HepG2 (cell line): ENCODE measurements around the gene ARHGAP31. TPM values are rescaled to one million over a fixed set of nuclear protein-coding genes. Genes with fewer than 3 reads are reported as not detected.
A peak's percentile ranks its signal among the peaks of the same experiment; 100 is the strongest.

ENCODE experiments used
- ATAC-seq: fragments of 200-7000 bp; cut with Tn5 transposase; 3 replicates; pipeline ENCODE4 v1.9.1; 2020; ENCODE audit warnings: mild to moderate bottlenecking, moderate library complexity
- BruUV-seq: library from RNA; stranded (reverse); fragments of 400-500 nt; replicated peaks from 2 replicates; lab custom pipeline; 2021; lab: Mats Ljungman, UMichigan
- CTCF ChIA-PET: fragments of 300-600 bp; formaldehyde crosslinking; extraction: SDS; loops from one replicate; lab custom pipeline; 2021; ENCODE audit warnings: low total read pairs, inconsistent platforms, low intra/inter-chr PET ratio; lab: Yijun Ruan, JAX
- POLR2A ChIA-PET: fragments of 350-600 bp; sonication (Branson Sonifier 250); formaldehyde crosslinking; loops from one replicate; lab custom pipeline; 2020; ENCODE audit warnings: antibody characterized with exemption, inconsistent platforms; lab: Yijun Ruan, JAX
- DNase-seq: peaks from one replicate; pipeline ENCODE4 v3.0.0-alpha.2; 2015; ENCODE audit warnings: low spot score
- FAIRE-seq: peaks from 3 replicates; lab custom pipeline; 2011; peaks lifted over from hg19 to GRCh38; lab: Jason Lieb, UNC
- H2AFZ ChIP-seq: one replicate; pipeline ENCODE4 v1.6.1; 2011; ENCODE audit warnings: low read length, inconsistent platforms
- H3K27ac ChIP-seq: fragments of 300-600 bp; 3 replicates; pipeline ENCODE4 v1.8.0; 2011; ENCODE audit warnings: mixed run types, mild to moderate bottlenecking, mixed read lengths, low read length, inconsistent platforms; ENCODE audit not compliant: insufficient read depth; ENCODE audit errors: extremely low read length
- H3K27me3 ChIP-seq, 2 experiments: fragments of 200-600 bp in 1 of 2; 2 replicates in 1 of 2; 3 replicates in 1 of 2; pipeline versions ENCODE4 v1.6.0 to v1.8.0; 2011; ENCODE audit warnings: low read length in 2 of 2, mild to moderate bottlenecking in 2 of 2, moderate library complexity in 2 of 2, inconsistent platforms in 1 of 2; ENCODE audit not compliant: insufficient read depth in 2 of 2, control insufficient read depth in 1 of 2
- H3K36me3 ChIP-seq, 2 experiments: fragments of 200-600 bp in 1 of 2; replicated peaks in 1 of 2; 2 replicates in 1 of 2; 3 replicates in 1 of 2; pipeline versions ENCODE4 v1.5.1 to v1.8.0; 2011; ENCODE audit warnings: low read length in 2 of 2, inconsistent platforms in 1 of 2; ENCODE audit not compliant: insufficient read depth in 2 of 2, control insufficient read depth in 1 of 2
- H3K4me1 ChIP-seq: 2 replicates; pipeline ENCODE4 v1.5.1; 2012; ENCODE audit warnings: low read length, inconsistent platforms; ENCODE audit not compliant: insufficient read depth
- H3K4me2 ChIP-seq: 2 replicates; pipeline ENCODE4 v1.6.0; 2011; ENCODE audit warnings: low read depth, low read length, inconsistent platforms
- H3K4me3 ChIP-seq, 3 experiments: fragments of 200-600 bp in 1 of 3; sonication (generic), shearing (Covaris generic) in 1 of 3; replicated peaks in 1 of 3; 2 replicates each; pipeline ENCODE4 v1.5.1; 2011 to 2016; ENCODE audit warnings: low read length in 3 of 3, inconsistent platforms in 2 of 3, low read depth in 2 of 3, mild to moderate bottlenecking in 2 of 3, control low read depth in 1 of 3, mixed read lengths in 1 of 3; ENCODE audit not compliant: insufficient read depth in 1 of 3
- H3K79me2 ChIP-seq: one replicate; pipeline ENCODE4 v1.6.1; 2011; ENCODE audit warnings: low read length, inconsistent platforms; ENCODE audit not compliant: insufficient read depth
- H3K9ac ChIP-seq: 2 replicates; pipeline ENCODE4 v1.6.0; 2011; ENCODE audit warnings: mild to moderate bottlenecking, low read depth, low read length, inconsistent platforms; ENCODE audit not compliant: insufficient read depth
- H3K9me3 ChIP-seq: 2 replicates; pipeline ENCODE4 v1.5.1; 2012; ENCODE audit warnings: mild to moderate bottlenecking, low read length
- H4K20me1 ChIP-seq: 2 replicates; pipeline ENCODE4 v1.6.0; 2011; ENCODE audit warnings: inconsistent platforms, mild to moderate bottlenecking, low read length, moderate library complexity; ENCODE audit not compliant: insufficient read depth
- ZBTB46 ChIP-seq: sonication (generic); formaldehyde crosslinking; IDR thresholded peaks from 2 replicates; pipeline ENCODE4 v1.4.0; 2020; ENCODE audit warnings: mild to moderate bottlenecking, missing genetic modification reagents, borderline replicate concordance
- ZFP41 ChIP-seq: sonication (generic); formaldehyde crosslinking; IDR thresholded peaks from 2 replicates; pipeline ENCODE4 v1.4.0; 2020; ENCODE audit warnings: mild to moderate bottlenecking, missing genetic modification reagents, borderline replicate concordance
- ZNF761 ChIP-seq: sonication (generic); formaldehyde crosslinking; conservative IDR thresholded peaks from 2 replicates; pipeline ENCODE4 v1.4.0; 2020; ENCODE audit warnings: mild to moderate bottlenecking, missing genetic modification reagents
- WGBS: methylation state at CpG from one replicate; pipeline ENCODE4 v1.1.6; 2017; ENCODE audit warnings: low lambda C conversion rate; 5-methylcytosine and 5-hydroxymethylcytosine counted together
- in situ Hi-C: cut with HindIII; loops from 2 replicates; pipeline ENCODE4 v1.10.0; 2017; ENCODE audit warnings: low pct_unique_long_range_greater_than_20kb; ENCODE audit not compliant: extremely low pct_ligation_motif_present
- intact Hi-C: fragments of 100-400 bp; cut with micrococcal nuclease; formaldehyde crosslinking; loops from one replicate; pipeline ENCODE4 v1.10.0; 2022; ENCODE audit not compliant: unreplicated experiment
- polyA plus RNA-seq, 8 experiments: library from polyadenylated mRNA; depleted of rRNA in 3 of 8; stranded (reverse) in 7 of 8; unstranded in 1 of 8; fragments of >200 nt; fragmentation: Illumina TruSeq in 4 of 8; extraction: Trizol in 4 of 8; gene quantifications; 2 replicates each; pipeline versions ENCODE4 v1.2.1 to v1.2.3, GENCODE V29; 2011 to 2016; ENCODE audit warnings: low read depth in 4 of 8, missing spikeins in 1 of 8, mixed read lengths in 1 of 8; ENCODE audit not compliant: insufficient read depth in 1 of 8
- total RNA-seq, 5 experiments: library from RNA; depleted of rRNA; stranded (reverse); fragments of >200 nt; fragmentation: Illumina TruSeq; extraction: Trizol; gene quantifications; 2 replicates each; pipeline ENCODE4 v1.2.3, GENCODE V29; 2016; ENCODE audit warnings: low read depth in 1 of 5
- TF ChIP-seq, protein P1 (sequence below): sonication (generic); formaldehyde crosslinking; conservative IDR thresholded peaks from 2 replicates; pipeline ENCODE4 v1.8.1; 2023; ENCODE audit warnings: missing genetic modification reagents
- TF ChIP-seq, protein P2 (sequence below): IDR thresholded peaks from 2 replicates; pipeline ENCODE4 v1.6.1; 2016; ENCODE audit warnings: low read depth

The ARHGAP31 gene
- total and polyA plus RNA-seq, 2 of the 13 experiments (the other 11 are each of a cell fraction or from before 2014, with no cell fraction given) = not detected

DNA sequence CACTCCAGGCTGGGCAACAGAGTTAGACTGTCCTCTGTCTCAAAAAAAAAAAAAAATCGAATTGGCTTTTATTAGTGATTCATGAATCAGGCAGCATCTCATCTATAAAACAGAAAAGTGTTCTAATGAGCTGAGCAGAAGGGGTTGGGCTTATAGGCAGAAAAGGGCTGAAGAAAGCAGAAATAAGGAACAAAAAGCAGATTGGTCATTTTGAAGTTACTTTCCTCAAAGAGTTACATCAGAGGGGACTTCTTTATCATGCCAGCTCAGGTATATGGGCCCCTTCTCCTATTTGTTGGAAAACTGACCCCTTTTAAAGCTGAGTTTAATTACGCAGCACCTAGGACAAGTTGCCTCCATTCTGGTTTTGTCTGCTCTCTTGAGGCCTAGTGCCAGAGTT lies 173.9 kb downstream of the ARHGAP31 start:
- peak overlapping the region in 2 of 3 experiments; percentile 92 to 93; a peak in 3 of 6 replicates for H3K4me3 ChIP-seq
- H3K9ac ChIP-seq = peak overlapping the region; percentile 87
- H4K20me1 ChIP-seq = no peaks in the 10 kb centered on the region
- peak overlapping the region; percentile 95 for H2AFZ ChIP-seq
- no peak for ATAC-seq
- H3K36me3 ChIP-seq = peaks cover 9 to 11% of the 10 kb centered on the region in 2 experiments; a peak in 4 of 5 replicates
- BruUV-seq = TSS peak; percentile 54
- peak overlapping the region; percentile 75 for H3K27ac ChIP-seq
- CTCF ChIA-PET = no interaction called here
- H3K4me1 ChIP-seq = peaks cover 35% of the 10 kb centered on the region
- peak overlapping the region; percentile 99 for H3K4me2 ChIP-seq
- FAIRE-seq = no peak
- TF ChIP-seq, protein P1, sequence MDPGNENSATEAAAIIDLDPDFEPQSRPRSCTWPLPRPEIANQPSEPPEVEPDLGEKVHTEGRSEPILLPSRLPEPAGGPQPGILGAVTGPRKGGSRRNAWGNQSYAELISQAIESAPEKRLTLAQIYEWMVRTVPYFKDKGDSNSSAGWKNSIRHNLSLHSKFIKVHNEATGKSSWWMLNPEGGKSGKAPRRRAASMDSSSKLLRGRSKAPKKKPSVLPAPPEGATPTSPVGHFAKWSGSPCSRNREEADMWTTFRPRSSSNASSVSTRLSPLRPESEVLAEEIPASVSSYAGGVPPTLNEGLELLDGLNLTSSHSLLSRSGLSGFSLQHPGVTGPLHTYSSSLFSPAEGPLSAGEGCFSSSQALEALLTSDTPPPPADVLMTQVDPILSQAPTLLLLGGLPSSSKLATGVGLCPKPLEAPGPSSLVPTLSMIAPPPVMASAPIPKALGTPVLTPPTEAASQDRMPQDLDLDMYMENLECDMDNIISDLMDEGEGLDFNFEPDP (CRISPR knock-in tag) = 0 out of 2 replicates have a peak, but pooled peaks have one; percentile 30
- TF ChIP-seq, protein P2, sequence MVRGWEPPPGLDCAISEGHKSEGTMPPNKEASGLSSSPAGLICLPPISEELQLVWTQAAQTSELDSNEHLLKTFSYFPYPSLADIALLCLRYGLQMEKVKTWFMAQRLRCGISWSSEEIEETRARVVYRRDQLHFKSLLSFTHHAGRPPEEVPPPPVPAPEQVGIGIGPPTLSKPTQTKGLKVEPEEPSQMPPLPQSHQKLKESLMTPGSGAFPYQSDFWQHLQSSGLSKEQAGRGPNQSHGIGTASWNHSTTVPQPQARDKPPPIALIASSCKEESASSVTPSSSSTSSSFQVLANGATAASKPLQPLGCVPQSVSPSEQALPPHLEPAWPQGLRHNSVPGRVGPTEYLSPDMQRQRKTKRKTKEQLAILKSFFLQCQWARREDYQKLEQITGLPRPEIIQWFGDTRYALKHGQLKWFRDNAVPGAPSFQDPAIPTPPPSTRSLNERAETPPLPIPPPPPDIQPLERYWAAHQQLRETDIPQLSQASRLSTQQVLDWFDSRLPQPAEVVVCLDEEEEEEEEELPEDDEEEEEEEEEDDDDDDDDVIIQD = no peak
- TF ChIP-seq ZFP41 = no peak
- TF ChIP-seq ZNF761 (CRISPR knock-in tag) = 0 out of 2 replicates have a peak, but pooled peaks have one; percentile 18
- TF ChIP-seq ZBTB46 (CRISPR knock-in tag) = no peak
- DNase-seq = no peak
- H3K27me3 ChIP-seq = no peaks in the 10 kb centered on the region; a peak in 1 of 5 replicates
- 82% methylated on average over 2 of the region's 2 CpGs for WGBS
- intact Hi-C loops = loop anchor here (2.0 kb wide), 1 partner anchor 213 kb away; no protein-coding TSS in a partner anchor
- H3K9me3 ChIP-seq = no peaks in the 10 kb centered on the region
- in situ Hi-C loops = no loop called here
- POLR2A ChIA-PET = interaction anchor here (1.1 kb wide), 1 partner anchor 227 kb away, joined by 3 read pairs; the partner anchor contains the start of gene B4GALT4
- H3K79me2 ChIP-seq = peaks cover 12% of the 10 kb centered on the region
